SK-N-SH (cell line): ENCODE results near the gene PFKFB3. TPM values are rescaled to one million over a fixed set of nuclear protein-coding genes. Genes with fewer than 3 reads are reported as not detected.
A peak's percentile ranks its signal among the peaks of the same experiment; 100 is the strongest.

Source experiments
- CTCF ChIA-PET: fragments of 300-600, 350-600 bp; formaldehyde crosslinking; extraction: SDS; loops from one replicate; lab custom pipeline; 2021; lab: Yijun Ruan, JAX
- POLR2A ChIA-PET: fragments of 350-600 bp; sonication (Branson Sonifier 250); formaldehyde crosslinking; extraction: SDS; loops from one replicate; lab custom pipeline; 2020; ENCODE audit warnings: antibody characterized with exemption, inconsistent platforms; lab: Yijun Ruan, JAX
- DNase-seq: peaks from one replicate; pipeline ENCODE4 v3.0.0; 2012
- H2AFZ ChIP-seq: fragments of 200-600 bp; sonication (generic); 2 replicates; pipeline ENCODE4 v1.8.1; 2016; ENCODE audit warnings: antibody characterized with exemption, mild to moderate bottlenecking, low read depth
- H3F3A ChIP-seq: fragments of 200-600 bp; sonication (generic); replicated peaks from 2 replicates; pipeline ENCODE3; 2016; ENCODE audit warnings: antibody characterized with exemption, mild to moderate bottlenecking; ENCODE audit not compliant: insufficient read depth
- H3K27ac ChIP-seq, 2 experiments: fragments of 200-500 bp in 1 of 2; fragments of 200-600 bp in 1 of 2; sonication (Bioruptor generic) in 1 of 2; sonication (generic), shearing (Covaris generic) in 1 of 2; 2 replicates each; pipeline versions ENCODE4 v1.5.1 to v1.6.1; 2014 to 2016; ENCODE audit warnings: low read depth in 2 of 2, inconsistent platforms in 1 of 2, low read length in 1 of 2, mild to moderate bottlenecking in 1 of 2, mixed read lengths in 1 of 2
- H3K27me3 ChIP-seq: fragments of 200-600 bp; sonication (generic), shearing (Covaris generic); 2 replicates; pipeline ENCODE4 v1.6.1; 2016; ENCODE audit warnings: mixed run types; ENCODE audit not compliant: insufficient read depth
- H3K36me3 ChIP-seq, 2 experiments: fragments of 200-500 bp in 1 of 2; fragments of 200-600 bp in 1 of 2; sonication (Bioruptor generic) in 1 of 2; sonication (generic) in 1 of 2; replicated peaks in 1 of 2; 2 replicates each; pipeline versions ENCODE3 to v1.5.1; 2014 to 2016; ENCODE audit warnings: low read length in 1 of 2, mild to moderate bottlenecking in 1 of 2; ENCODE audit not compliant: insufficient read depth in 2 of 2, control insufficient read depth in 1 of 2
- H3K4me1 ChIP-seq, 2 experiments: fragments of 200-500 bp in 1 of 2; fragments of 200-600 bp in 1 of 2; sonication (Bioruptor generic) in 1 of 2; sonication (generic), shearing (Covaris generic) in 1 of 2; 2 replicates each; pipeline versions ENCODE4 v1.5.1 to v1.6.1; 2014 to 2016; ENCODE audit warnings: low read depth in 1 of 2, low read length in 1 of 2, mixed run types in 1 of 2; ENCODE audit not compliant: insufficient read depth in 2 of 2, control insufficient read depth in 1 of 2
- H3K4me2 ChIP-seq: fragments of 200-600 bp; sonication (generic), shearing (Covaris generic); 2 replicates; pipeline ENCODE4 v1.6.1; 2017; ENCODE audit warnings: mixed run types
- H3K4me3 ChIP-seq, 2 experiments: fragments of 200-500 bp in 1 of 2; fragments of 200-600 bp in 1 of 2; sonication (Bioruptor generic) in 1 of 2; sonication (generic), shearing (Covaris generic) in 1 of 2; 2 replicates each; pipeline versions ENCODE4 v1.5.1 to v1.8.1; 2014 to 2016; ENCODE audit warnings: low read depth in 2 of 2, inconsistent platforms in 1 of 2, low read length in 1 of 2, mild to moderate bottlenecking in 1 of 2, mixed read lengths in 1 of 2, moderate library complexity in 1 of 2
- H3K79me2 ChIP-seq: fragments of 200-600 bp; sonication (generic); 2 replicates; pipeline ENCODE4 v1.8.1; 2017; ENCODE audit warnings: mild to moderate bottlenecking; ENCODE audit not compliant: insufficient read depth
- H3K9ac ChIP-seq: fragments of 200-600 bp; sonication (generic); 2 replicates; pipeline ENCODE4 v1.6.1; 2017; ENCODE audit warnings: mixed run types
- H3K9me2 ChIP-seq: fragments of 200-600 bp; sonication (generic); 2 replicates; pipeline ENCODE4 v1.6.1; 2017; ENCODE audit warnings: mixed run types
- H3K9me3 ChIP-seq: fragments of 200-600 bp; sonication (generic); 2 replicates; pipeline ENCODE4 v1.6.1; 2017; ENCODE audit warnings: mixed run types, mild to moderate bottlenecking, moderate library complexity
- H4K20me1 ChIP-seq: fragments of 200-600 bp; sonication (generic); 2 replicates; pipeline ENCODE4 v1.6.1; 2017; ENCODE audit warnings: mild to moderate bottlenecking, mixed run types; ENCODE audit not compliant: insufficient read depth
- EP300 ChIP-seq, 2 experiments: IDR thresholded peaks; 2 replicates each; pipeline versions ENCODE4 v1.4.0 to v1.6.1; 2012; ENCODE audit warnings: borderline replicate concordance in 1 of 2, low read depth in 1 of 2, low read length in 1 of 2
- FOSL2 ChIP-seq: IDR thresholded peaks from 2 replicates; pipeline ENCODE4 v1.4.0; 2012; ENCODE audit warnings: low read depth, mild to moderate bottlenecking, moderate library complexity, borderline replicate concordance
- FOXM1 ChIP-seq: IDR thresholded peaks from 2 replicates; pipeline ENCODE4 v1.4.0; 2012; ENCODE audit warnings: low read depth, mild to moderate bottlenecking
- JUND ChIP-seq: IDR thresholded peaks from 2 replicates; pipeline ENCODE4 v1.4.0; 2012
- MXI1 ChIP-seq: IDR thresholded peaks from 2 replicates; pipeline ENCODE4 v1.6.1; 2012; ENCODE audit warnings: mild to moderate bottlenecking, low read depth, low read length, improper control_type of control experiment
- NFIC ChIP-seq: IDR thresholded peaks from 2 replicates; pipeline ENCODE4 v1.4.0; 2012; ENCODE audit warnings: borderline replicate concordance
- RXRA ChIP-seq: IDR thresholded peaks from 2 replicates; pipeline ENCODE4 v1.4.0; 2012; ENCODE audit warnings: low read depth, mild to moderate bottlenecking, borderline replicate concordance
- SIN3A ChIP-seq: IDR thresholded peaks from 2 replicates; pipeline ENCODE4 v1.6.1; 2012; ENCODE audit warnings: low read depth, mild to moderate bottlenecking, low read length, moderate library complexity, borderline replicate concordance
- TCF12 ChIP-seq: IDR thresholded peaks from 2 replicates; pipeline ENCODE4 v1.4.0; 2012
- YY1 ChIP-seq: IDR thresholded peaks from 2 replicates; pipeline ENCODE4 v1.4.0; 2012; ENCODE audit warnings: low read depth, mild to moderate bottlenecking
- ZBTB33 ChIP-seq: IDR thresholded peaks from 2 replicates; pipeline ENCODE4 v1.4.0; 2012; ENCODE audit warnings: low read depth, borderline replicate concordance
- WGBS: methylation state at CpG from one replicate; pipeline ENCODE4 v1.1.6; 2017; ENCODE audit warnings: low lambda C conversion rate; 5-methylcytosine and 5-hydroxymethylcytosine counted together
- polyA plus RNA-seq, 3 experiments: library from polyadenylated mRNA; depleted of rRNA; stranded (reverse); fragments of >200 nt; gene quantifications; 2 replicates each; pipeline ENCODE4 v1.2.3, GENCODE V29; 2012
- TF ChIP-seq, protein P1 (sequence below): IDR thresholded peaks from 2 replicates; pipeline ENCODE4 v1.4.0; 2012; ENCODE audit warnings: low read depth

Gene PFKFB3
- polyA plus RNA-seq, 1 of the 3 experiments (the other 2 are of a cell fraction), result 59.7 TPM

- Histone ChIP-seq H3K9ac (no peak overlapping the region), H3K9me2 (no peaks in the 10 kb centered on the region), H4K20me1 (no peaks in the 10 kb centered on the region), H2AFZ (no peak overlapping the region), H3K79me2 (peaks cover 53% of the 10 kb centered on the region), H3K27ac (peak overlapping the region in 1 of 2 experiments; percentile 48; a peak in 2 of 4 replicates), H3F3A (peaks cover 37% of the 10 kb centered on the region), H3K9me3 (no peaks in the 10 kb centered on the region), H3K27me3 (no peaks in the 10 kb centered on the region), H3K4me3 (no peak overlapping the region), H3K36me3 (peaks cover 69 to 76% of the 10 kb centered on the region in 2 experiments), H3K4me2 (peak overlapping the region; percentile 17; the same call in 1 of the 2 replicates), H3K4me1 (peaks cover 0 to 11% of the 10 kb centered on the region in 2 experiments; a peak in 2 of 4 replicates)
- 97% methylated on average over 9 of the region's 9 CpGs for WGBS
- CTCF ChIA-PET, result interaction anchor here (1.0 to 1.4 kb wide), 2 partner anchors 25 to 179 kb away, joined by 3 to 4 read pairs; partner anchors contain the start of gene PFKFB3
- peak; percentile 10 for DNase-seq
- TF ChIP-seq TCF12 (no peak), RXRA (no peak), MXI1 (no peak)
- POLR2A ChIA-PET, result no interaction called here
Measured at GRCh38 chr10:6227346-6227745, 24.6 kb downstream of the PFKFB3 start.

DNA sequence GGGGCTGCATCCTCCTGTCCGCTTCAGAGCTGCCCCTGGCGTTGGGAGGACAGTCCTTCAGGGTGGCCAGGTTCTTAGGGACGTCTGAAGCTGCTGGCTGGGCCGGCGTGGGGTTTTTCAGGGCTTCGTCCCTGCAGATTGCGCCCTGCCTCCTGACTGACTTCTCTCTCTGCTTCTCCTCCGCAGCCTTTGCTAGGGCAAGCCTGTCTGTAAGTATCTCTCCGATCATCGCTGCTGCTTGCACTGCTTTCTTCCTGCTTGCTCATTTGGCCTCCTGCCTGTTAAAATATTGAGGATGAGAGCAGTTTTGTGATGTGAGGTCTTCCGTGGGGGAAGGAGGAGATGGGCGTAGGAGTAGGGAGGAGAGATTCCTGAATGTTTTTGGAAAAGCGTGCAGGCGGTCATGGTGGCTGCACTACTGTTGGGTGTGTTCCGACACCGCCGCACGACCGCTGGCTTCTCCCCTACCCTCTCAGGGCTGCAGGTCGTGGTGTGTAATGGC is 25.3 kb downstream of the PFKFB3 start:
- Histone ChIP-seq H3K9me2 (no peaks in the 10 kb centered on the region), H4K20me1 (no peaks in the 10 kb centered on the region), H3K9ac (no peak overlapping the region), H3K4me1 (peaks cover 0 to 11% of the 10 kb centered on the region in 2 experiments; a peak in 1 of 4 replicates), H3K4me3 (no peak overlapping the region), H3K4me2 (peak overlapping the region; percentile 42; the same call in 1 of the 2 replicates), H2AFZ (no peak overlapping the region), H3K9me3 (no peaks in the 10 kb centered on the region), H3K27me3 (no peaks in the 10 kb centered on the region), H3K36me3 (peaks cover 69 to 70% of the 10 kb centered on the region in 2 experiments), H3K79me2 (peaks cover 47% of the 10 kb centered on the region), H3F3A (peaks cover 36% of the 10 kb centered on the region), H3K27ac (peak overlapping the region in 1 of 2 experiments; percentile 48; a peak in 2 of 4 replicates)
- TF ChIP-seq, protein P1, sequence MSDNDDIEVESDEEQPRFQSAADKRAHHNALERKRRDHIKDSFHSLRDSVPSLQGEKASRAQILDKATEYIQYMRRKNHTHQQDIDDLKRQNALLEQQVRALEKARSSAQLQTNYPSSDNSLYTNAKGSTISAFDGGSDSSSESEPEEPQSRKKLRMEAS, result no peak
- no peak for TF ChIP-seq FOSL2
- no peak for TF ChIP-seq FOXM1
- TF ChIP-seq JUND, result no peak
- TF ChIP-seq SIN3A, result no peak
- TF ChIP-seq TCF12, result peak; percentile 15; the same call in 1 of the 2 replicates
- no peak for TF ChIP-seq EP300 (IDR thresholded peaks at IDR 0.05; ENCODE audit: borderline replicate concordance in 1 of 2, low read depth in 1 of 2, low read length in 1 of 2)
- 0 out of 2 replicates have a peak, but pooled peaks have one; percentile 29 for TF ChIP-seq NFIC
- TF ChIP-seq ZBTB33, result no peak
- no peak for TF ChIP-seq YY1
- CTCF ChIA-PET, result interaction anchor here (0.7 to 1.4 kb wide), 2 partner anchors 9 to 178 kb away, joined by 3 to 4 read pairs; no protein-coding TSS in a partner anchor
- DNase-seq, result peak; percentile 17
- WGBS, result 79% methylated on average over 16 of the region's 20 CpGs
- POLR2A ChIA-PET, result no interaction called here
